Heart left ventricle (tissue), 16 donors: ENCODE measurements around the gene PCCA. TPM values are rescaled to one million over a fixed set of nuclear protein-coding genes. Genes with fewer than 3 reads are reported as not detected.

Experiments
- ATAC-seq, 4 donors: fragments of 200-7000 bp; cut with Tn5 transposase; one replicate each; pipeline ENCODE4 v1.9.1; 2020 to 2022; ENCODE audit warnings: moderate library complexity in 4 of 4, mild to moderate bottlenecking in 3 of 4, moderate number of reproducible peaks in 1 of 4
- DNase-seq, 5 donors: peaks; one replicate each; pipeline ENCODE4 v3.0.0-alpha.2; 2020
- H3K27ac ChIP-seq, 12 donors: fragments of 200-600 bp; sonication (generic) in 4 of 12; one replicate each; pipeline versions ENCODE4 v1.5.0 to v1.8.0; 2016 to 2022; ENCODE audit warnings: mild to moderate bottlenecking in 2 of 12
- H3K27me3 ChIP-seq, 9 donors: fragments of 200-600 bp; sonication (generic) in 2 of 9; one replicate each; pipeline versions ENCODE4 v1.5.1 to v1.8.0; 2016 to 2022; ENCODE audit warnings: mild to moderate bottlenecking in 3 of 9
- H3K36me3 ChIP-seq, 9 donors: fragments of 200-600 bp; sonication (generic) in 2 of 9; one replicate each; pipeline versions ENCODE4 v1.5.0 to v1.8.0; 2018 to 2022; ENCODE audit warnings: mild to moderate bottlenecking in 2 of 9
- H3K4me1 ChIP-seq, 12 donors: fragments of 200-600 bp; sonication (generic) in 4 of 12; one replicate each; pipeline versions ENCODE4 v1.5.0 to v1.8.0; 2016 to 2022; ENCODE audit warnings: mild to moderate bottlenecking in 3 of 12
- H3K4me3 ChIP-seq, 12 donors: fragments of 200-600 bp; sonication (generic) in 4 of 12; one replicate each; pipeline versions ENCODE4 v1.5.0 to v1.8.0; 2017 to 2022; ENCODE audit warnings: mild to moderate bottlenecking in 9 of 12, moderate library complexity in 4 of 12
- H3K9me3 ChIP-seq, 12 donors: fragments of 200-600 bp; sonication (generic) in 4 of 12; one replicate each; pipeline versions ENCODE4 v1.5.0 to v1.8.0; 2016 to 2022; ENCODE audit warnings: mild to moderate bottlenecking in 1 of 12
- POLR2A ChIP-seq, 2 donors: fragments of 450-650 bp; IDR thresholded peaks; one replicate each; pipeline ENCODE4 v1.6.1; 2017; ENCODE audit warnings: antibody characterized with exemption in 2 of 2, mild to moderate bottlenecking in 2 of 2, moderate library complexity in 2 of 2
- WGBS, 4 donors: extraction: QIAGEN DNeasy Blood & Tissue Kit in 2 of 4; methylation state at CpG; one replicate each; pipeline versions ENCODE4 v1.1.5 to v1.1.7; 2013 to 2018; 5-methylcytosine and 5-hydroxymethylcytosine counted together
- intact Hi-C, 10 donors: fragments of 100-400 bp; cut with DNase I; formaldehyde crosslinking; loops; one replicate each; pipeline versions ENCODE4 v1.11.1 to v1.14.2; 2022
- polyA plus RNA-seq, 2 donors: library from polyadenylated mRNA; stranded (reverse); fragments of 200-250 nt; gene quantifications; one replicate each; pipeline ENCODE4 v1.2.3, GENCODE V29; 2013
- total RNA-seq, 9 donors: library from RNA; depleted of rRNA in 2 of 9; stranded (reverse); fragments of >200 nt in 2 of 9; fragmentation: NEBNext Ultra II Directional in 3 of 9; extraction: Animal tissue kit (Norgen Biotek cat#: 25700) in 3 of 9; gene quantifications; one replicate each; pipeline versions ENCODE4 v1.1.0 to v1.2.4, GENCODE V29; 2016 to 2023
- TF ChIP-seq, protein P1 (sequence below), 12 donors: fragments of 200-600 bp; sonication (generic) in 4 of 12; IDR thresholded peaks; one replicate each; pipeline versions ENCODE4 v1.5.0 to v1.8.0; 2018 to 2022; ENCODE audit warnings: antibody characterized with exemption in 12 of 12, mild to moderate bottlenecking in 5 of 12
- donor health status: ischemic (EF 13 %, LVEDD 7.1; RV severe dilation, severe dysfunction).
- donor health status: healthy with polysubstance abuse.
- donor health status: DM: no; HTN: yes; CAD: no.
- donor health status: DM: no; HTN: no; CAD: no.
- donor health status: ischemic (EF 25% LVEDD 6.9; RV normal size, moderate dysfunction).
- donor health status: ischemic (EF 25% LVEDD 5.7; RV mildly dilated, moderate dysfunction).
- donor health status: healthy.
- donor health status: DM: yes; HTN: yes; CAD: no.
- donor health status: ischemic (EF 35%, LVEDD 5.7; RV mildly dilated, moderate dysfunction).
- donor health status: nonischemic (EF 11% LVEDD 7.7; RV severe dilation, severe dysfunction).
- donor health status: DM: yes; HTN: yes; CAD: no.
- donor health status: PGD.
- donor health status: ischemic (EF 29% LVEDD 5.4; RV normal size, mild dysfunction).
- donor health status: nonischemic (EF 23%, LVEDD 6.1; RV moderate dilation, normal function).

The PCCA gene
- total and polyA plus RNA-seq, 11 donors: 25.6 to 67.0 (median 40.9) TPM

DNA sequence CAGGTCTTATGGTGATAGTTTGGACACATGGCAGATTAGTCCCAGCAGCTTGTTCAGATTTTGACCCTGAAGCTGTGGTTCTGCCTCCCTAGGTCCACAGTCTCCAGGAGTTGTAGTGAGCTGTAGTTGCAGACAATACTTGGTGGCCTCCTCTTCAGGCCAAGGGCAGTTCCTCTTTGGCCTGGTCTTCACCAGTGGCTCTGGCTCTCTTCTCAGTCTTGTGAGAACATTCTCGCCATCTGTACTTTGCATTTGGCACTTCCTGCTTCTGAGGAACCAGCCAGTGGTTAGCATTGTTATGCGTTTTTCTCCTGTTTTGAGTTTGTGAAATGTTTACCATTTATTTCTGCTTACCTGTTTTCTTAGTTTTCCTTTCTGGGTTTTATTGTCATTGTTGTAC lies 40.7 kb downstream of the PCCA start:
- intact Hi-C loops: no loop called here
- 30 to 70% (median 50%) methylated on average over 2 of the region's 2 CpGs for WGBS, 4 donors
- peak in 2 of 4 donors; percentile 60 to 62 for ATAC-seq
- no peak for DNase-seq
- Histone ChIP-seq H3K4me1 (peaks cover 0 to 33% (median 10%) of the 10 kb centered on the region in 12 donors), H3K36me3 (peaks cover 0 to 5% (median 0%) of the 10 kb centered on the region in 9 donors), H3K4me3 (no peak overlapping the region), H3K27me3 (no peaks in the 10 kb centered on the region), H3K27ac (peak overlapping the region in 1 of 12 donors; percentile 29), H3K9me3 (no peaks in the 10 kb centered on the region)
- TF ChIP-seq, protein P1, sequence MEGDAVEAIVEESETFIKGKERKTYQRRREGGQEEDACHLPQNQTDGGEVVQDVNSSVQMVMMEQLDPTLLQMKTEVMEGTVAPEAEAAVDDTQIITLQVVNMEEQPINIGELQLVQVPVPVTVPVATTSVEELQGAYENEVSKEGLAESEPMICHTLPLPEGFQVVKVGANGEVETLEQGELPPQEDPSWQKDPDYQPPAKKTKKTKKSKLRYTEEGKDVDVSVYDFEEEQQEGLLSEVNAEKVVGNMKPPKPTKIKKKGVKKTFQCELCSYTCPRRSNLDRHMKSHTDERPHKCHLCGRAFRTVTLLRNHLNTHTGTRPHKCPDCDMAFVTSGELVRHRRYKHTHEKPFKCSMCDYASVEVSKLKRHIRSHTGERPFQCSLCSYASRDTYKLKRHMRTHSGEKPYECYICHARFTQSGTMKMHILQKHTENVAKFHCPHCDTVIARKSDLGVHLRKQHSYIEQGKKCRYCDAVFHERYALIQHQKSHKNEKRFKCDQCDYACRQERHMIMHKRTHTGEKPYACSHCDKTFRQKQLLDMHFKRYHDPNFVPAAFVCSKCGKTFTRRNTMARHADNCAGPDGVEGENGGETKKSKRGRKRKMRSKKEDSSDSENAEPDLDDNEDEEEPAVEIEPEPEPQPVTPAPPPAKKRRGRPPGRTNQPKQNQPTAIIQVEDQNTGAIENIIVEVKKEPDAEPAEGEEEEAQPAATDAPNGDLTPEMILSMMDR (IDR thresholded peaks at IDR 0.05): no peak
- TF ChIP-seq POLR2A (IDR thresholded peaks at IDR 0.05): no peak

DNA sequence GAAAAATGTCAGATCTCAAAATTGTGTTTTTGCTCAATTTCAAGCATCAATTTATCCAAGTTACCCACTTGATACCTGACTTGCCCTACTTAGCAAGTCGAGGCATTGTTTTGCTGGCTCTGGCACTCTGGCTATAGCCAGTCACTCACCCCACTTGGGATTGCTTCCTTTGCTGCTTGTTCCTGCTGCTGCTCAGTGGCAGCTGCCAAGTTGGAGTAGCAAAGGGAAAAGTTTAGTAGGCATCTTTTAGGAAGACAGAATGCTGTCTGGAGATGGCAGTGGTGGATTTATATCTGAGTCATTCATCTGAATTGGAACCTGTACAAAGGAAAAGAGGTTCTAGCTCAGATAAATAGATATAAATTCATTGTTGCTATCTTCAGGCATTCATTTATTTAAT lies 41.2 kb downstream of the PCCA start:
- Histone ChIP-seq H3K27ac (peak overlapping the region in 1 of 12 donors; percentile 29), H3K27me3 (no peaks in the 10 kb centered on the region), H3K4me1 (peaks cover 0 to 33% (median 10%) of the 10 kb centered on the region in 12 donors), H3K36me3 (peaks cover 0 to 5% (median 0%) of the 10 kb centered on the region in 9 donors), H3K9me3 (no peaks in the 10 kb centered on the region), H3K4me3 (no peak overlapping the region)
- DNase-seq (peak in 2 of 5 donors; percentile 23 to 38), ATAC-seq (peak in 3 of 4 donors; percentile 53 to 86 (median 72))
- intact Hi-C loops: no loop called here
- TF ChIP-seq POLR2A (IDR thresholded peaks at IDR 0.05): no peak
- TF ChIP-seq, protein P1 (IDR thresholded peaks at IDR 0.05): no peak
- 9 to 29% (median 17%) methylated on average over 1 of the region's 1 CpG for WGBS, 4 donors

DNA sequence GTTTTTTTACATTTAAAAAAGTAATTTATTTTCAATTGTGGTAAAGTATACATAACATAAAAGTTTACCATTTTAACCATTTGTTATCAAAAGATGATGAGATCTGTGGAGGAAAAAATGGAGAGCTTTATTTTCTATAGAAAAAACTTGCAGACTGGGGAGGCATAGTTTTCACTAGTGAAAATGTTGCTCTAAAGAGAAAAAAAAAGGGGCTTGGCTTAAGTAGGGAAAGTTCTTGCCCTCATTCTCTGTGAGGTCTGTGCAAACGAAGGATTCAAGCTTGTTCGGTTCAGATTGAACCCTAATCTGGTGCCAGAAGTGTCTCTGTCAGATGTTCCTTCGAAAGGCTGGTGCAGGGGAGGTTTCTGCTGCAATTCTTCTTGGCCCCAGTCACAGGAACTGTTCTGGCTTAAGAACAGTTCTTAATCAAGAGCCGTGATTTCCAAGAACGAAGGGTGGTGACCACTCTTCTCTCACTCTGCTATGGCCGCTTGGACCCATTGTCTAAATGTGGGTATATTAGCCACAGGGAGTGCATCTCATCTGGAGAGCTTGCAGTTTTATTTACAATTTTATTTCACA lies 42.1 kb downstream of the PCCA start:
- DNase-seq (no peak), ATAC-seq (peak in 2 of 4 donors; percentile 27 to 45)
- Histone ChIP-seq H3K27me3 (no peaks in the 10 kb centered on the region), H3K27ac (no peak overlapping the region), H3K4me1 (peaks cover 0 to 33% (median 10%) of the 10 kb centered on the region in 12 donors), H3K36me3 (peaks cover 0 to 5% (median 0%) of the 10 kb centered on the region in 9 donors), H3K9me3 (no peaks in the 10 kb centered on the region), H3K4me3 (no peak overlapping the region)
- intact Hi-C loops: no loop called here
- WGBS, 4 donors: 82 to 90% (median 84%) methylated on average over 6 of the region's 6 CpGs
- TF ChIP-seq POLR2A (IDR thresholded peaks at IDR 0.05): no peak
- TF ChIP-seq, protein P1 (IDR thresholded peaks at IDR 0.05): no peak

DNA sequence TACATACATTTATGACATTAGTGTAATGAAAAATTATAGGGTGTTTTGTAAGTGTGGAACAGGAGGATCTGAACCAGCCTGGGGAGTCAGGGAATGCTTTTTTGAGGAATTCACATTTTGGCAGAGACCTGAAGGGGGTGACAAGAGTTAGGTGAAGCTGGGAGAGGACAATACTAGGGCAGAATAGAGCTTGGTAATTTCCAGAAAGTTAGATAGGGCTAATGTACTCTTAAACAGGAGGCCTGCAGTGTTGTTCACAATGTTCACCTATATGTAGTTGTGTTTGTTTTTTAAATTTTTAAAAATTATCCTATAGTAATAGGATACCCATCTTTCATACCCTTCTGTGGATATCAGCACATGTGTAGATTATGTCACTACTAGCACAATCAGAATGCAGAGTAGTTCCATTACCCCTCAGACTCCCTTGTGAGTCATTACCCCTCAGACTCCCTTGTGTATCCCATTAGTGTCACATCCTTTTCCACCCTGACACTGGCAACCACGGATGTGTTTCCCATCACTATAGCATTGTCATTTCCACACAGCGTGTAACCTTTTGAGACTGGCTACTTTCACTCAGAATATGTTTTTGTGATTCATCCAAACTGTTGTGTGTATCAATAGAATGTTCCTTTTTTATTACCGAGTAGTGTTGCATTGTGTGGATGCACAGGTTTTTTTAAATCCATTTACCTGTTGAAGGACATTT lies 43.1 kb downstream of the PCCA start:
- WGBS, 4 donors: 52 to 59% (median 57%) methylated on average over 3 of the region's 3 CpGs
- TF ChIP-seq, protein P1 (IDR thresholded peaks at IDR 0.05): no peak
- no peak for TF ChIP-seq POLR2A (IDR thresholded peaks at IDR 0.05)
- DNase-seq (no peak), ATAC-seq (peak in 3 of 4 donors; percentile 54 to 73 (median 62))
- Histone ChIP-seq H3K27ac (no peak overlapping the region), H3K27me3 (no peaks in the 10 kb centered on the region), H3K9me3 (no peaks in the 10 kb centered on the region), H3K4me3 (no peak overlapping the region), H3K36me3 (peaks cover 0 to 5% (median 0%) of the 10 kb centered on the region in 9 donors), H3K4me1 (peaks cover 0 to 33% (median 10%) of the 10 kb centered on the region in 12 donors)
- intact Hi-C loops: no loop called here
